ENCODE data around the gene OR7G3.

GRCh38 chr19:9175326-9175725 lies 48.6 kb upstream of the OR7G3 start:
- TF ChIP-seq EZH2phosphoT487 (IDR thresholded peaks at IDR 0.05; ENCODE audit: borderline replicate concordance, low read depth, low read length): no peak
- TF ChIP-seq, protein P1, sequence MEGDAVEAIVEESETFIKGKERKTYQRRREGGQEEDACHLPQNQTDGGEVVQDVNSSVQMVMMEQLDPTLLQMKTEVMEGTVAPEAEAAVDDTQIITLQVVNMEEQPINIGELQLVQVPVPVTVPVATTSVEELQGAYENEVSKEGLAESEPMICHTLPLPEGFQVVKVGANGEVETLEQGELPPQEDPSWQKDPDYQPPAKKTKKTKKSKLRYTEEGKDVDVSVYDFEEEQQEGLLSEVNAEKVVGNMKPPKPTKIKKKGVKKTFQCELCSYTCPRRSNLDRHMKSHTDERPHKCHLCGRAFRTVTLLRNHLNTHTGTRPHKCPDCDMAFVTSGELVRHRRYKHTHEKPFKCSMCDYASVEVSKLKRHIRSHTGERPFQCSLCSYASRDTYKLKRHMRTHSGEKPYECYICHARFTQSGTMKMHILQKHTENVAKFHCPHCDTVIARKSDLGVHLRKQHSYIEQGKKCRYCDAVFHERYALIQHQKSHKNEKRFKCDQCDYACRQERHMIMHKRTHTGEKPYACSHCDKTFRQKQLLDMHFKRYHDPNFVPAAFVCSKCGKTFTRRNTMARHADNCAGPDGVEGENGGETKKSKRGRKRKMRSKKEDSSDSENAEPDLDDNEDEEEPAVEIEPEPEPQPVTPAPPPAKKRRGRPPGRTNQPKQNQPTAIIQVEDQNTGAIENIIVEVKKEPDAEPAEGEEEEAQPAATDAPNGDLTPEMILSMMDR (conservative IDR thresholded peaks at IDR 0.05; ENCODE audit: low read length): no peak
